H7 (cell line): ENCODE measurements around the gene HOXB7. TPM values are rescaled to one million over a fixed set of nuclear protein-coding genes. Genes with fewer than 3 reads are reported as not detected.

Experiments
- DNase-seq: peaks from one replicate; pipeline ENCODE4 v3.0.0; 2012
- H3K27me3 ChIP-seq: 2 replicates; pipeline ENCODE4 v1.6.0; 2011; ENCODE audit warnings: mild to moderate bottlenecking, low read length; ENCODE audit not compliant: control insufficient read depth, insufficient read depth
- H3K36me3 ChIP-seq: replicated peaks from 2 replicates; pipeline ENCODE4 v1.5.1; 2011; ENCODE audit warnings: low read length; ENCODE audit not compliant: control insufficient read depth, insufficient read depth
- H3K4me3 ChIP-seq: 2 replicates; pipeline ENCODE4 v1.5.1; 2011; ENCODE audit warnings: low read depth, mild to moderate bottlenecking, control low read depth, low read length, moderate library complexity; ENCODE audit not compliant: insufficient read depth
- total RNA-seq: library from RNA; depleted of rRNA; stranded (reverse); fragments of >200 nt; shearing (Covaris generic); gene quantifications from 2 replicates; pipeline ENCODE4 v1.2.3, GENCODE V29; 2014

The HOXB7 gene
- total RNA-seq, 1 experiment from 2014 or later: 0.45 TPM

- DNase-seq: peak; percentile 86
- Histone ChIP-seq H3K4me3 (no peak overlapping the region), H3K36me3 (no peaks in the 10 kb centered on the region), H3K27me3 (peaks cover 100% of the 10 kb centered on the region)
These were observed 30.8 kb upstream of the HOXB7 start for GRCh38 chr17:48641541-48642058.

DNA sequence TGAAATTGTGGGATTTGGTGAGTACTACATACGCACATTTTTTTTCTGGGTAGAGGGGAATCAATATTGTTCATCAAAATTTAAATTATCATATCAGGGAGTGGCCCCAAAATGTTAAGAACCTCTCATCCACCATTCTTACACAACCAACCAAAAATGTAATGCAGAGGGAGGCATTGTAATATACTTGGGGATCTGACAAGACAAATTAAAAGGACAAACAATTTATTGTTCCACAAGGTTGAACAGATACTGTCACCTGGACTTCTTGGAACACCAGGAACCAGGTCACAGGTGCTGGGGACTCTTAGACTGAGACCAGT lies 30.0 kb upstream of the HOXB7 start:
- no peak overlapping the region for H3K4me3 ChIP-seq
- DNase-seq: peak; percentile 10
- H3K27me3 ChIP-seq: peaks cover 98% of the 10 kb centered on the region
- H3K36me3 ChIP-seq: no peaks in the 10 kb centered on the region

GRCh38 chr17:48639982-48640857 lies 29.4 kb upstream of the HOXB7 start:
- DNase-seq: peak; percentile 19
- H3K27me3 ChIP-seq: peaks cover 98% of the 10 kb centered on the region
- no peaks in the 10 kb centered on the region for H3K36me3 ChIP-seq
- no peak overlapping the region for H3K4me3 ChIP-seq

DNA sequence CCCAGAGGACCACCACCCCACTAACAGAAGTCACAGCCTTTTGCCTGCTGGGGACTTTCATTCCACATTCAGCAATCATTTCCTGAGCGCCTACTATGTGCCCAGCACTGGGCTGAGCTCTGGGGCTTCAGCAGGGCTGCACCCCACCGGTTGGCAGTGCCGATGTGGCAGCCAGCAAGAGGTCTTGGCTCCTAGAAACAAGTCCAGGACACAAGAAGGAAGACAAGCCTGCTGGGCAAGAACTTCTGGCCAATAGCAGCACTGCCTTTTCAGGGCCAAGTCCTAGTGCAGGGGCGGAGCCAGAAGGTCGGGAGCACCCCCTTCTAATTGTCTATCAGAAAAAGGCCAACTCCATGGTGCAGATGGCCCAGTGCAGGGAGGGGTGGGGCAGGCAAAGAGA lies 28.3 kb upstream of the HOXB7 start:
- Histone ChIP-seq H3K27me3 (peaks cover 98% of the 10 kb centered on the region), H3K4me3 (no peak overlapping the region)
- DNase-seq: peak; percentile 58

DNA sequence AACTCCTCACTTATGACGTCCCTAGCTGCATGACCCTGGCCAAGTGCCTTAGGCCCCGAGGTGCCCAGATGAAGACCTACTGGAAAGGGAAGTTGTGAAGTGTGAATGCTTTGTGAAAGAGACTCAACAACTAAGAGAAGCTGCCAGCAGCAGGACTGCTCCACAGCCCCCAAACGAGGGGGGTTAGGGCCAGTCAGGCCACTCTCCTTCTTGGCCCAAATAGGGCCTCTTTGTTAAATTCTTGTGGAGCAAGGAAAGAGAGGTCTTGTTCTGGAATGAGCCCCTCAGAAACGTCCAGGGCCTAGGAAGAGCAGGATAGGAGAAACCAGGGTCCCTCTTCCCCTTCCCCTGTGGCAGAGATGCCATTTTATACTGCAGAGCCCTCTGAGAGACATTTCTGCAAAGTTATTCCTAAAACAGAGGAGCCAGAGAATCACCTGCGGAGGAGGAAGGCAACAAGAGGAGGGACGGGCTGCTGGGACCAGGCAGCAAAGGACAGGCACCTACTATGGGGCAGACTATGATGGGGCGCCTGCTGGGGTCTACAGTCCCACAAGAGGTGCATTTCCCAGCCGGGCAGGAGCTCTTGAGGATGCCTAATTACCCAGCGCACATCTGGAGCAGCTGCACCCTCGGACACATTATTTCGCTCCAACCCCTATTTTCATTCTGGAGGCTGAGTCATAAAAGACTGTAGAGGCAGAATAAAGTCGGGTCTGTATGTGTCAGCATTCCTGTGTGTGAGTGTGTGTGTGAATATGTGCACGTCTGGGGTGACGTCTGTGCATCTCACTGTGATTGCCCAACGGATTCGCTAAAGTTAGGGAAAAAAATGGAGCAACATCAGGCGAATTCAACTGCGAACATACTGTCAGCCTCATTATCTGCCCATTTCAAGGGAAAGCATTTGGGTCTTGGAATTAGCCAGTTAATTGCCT lies 26.8 kb upstream of the HOXB7 start:
- Histone ChIP-seq H3K27me3 (peaks cover 98% of the 10 kb centered on the region), H3K4me3 (no peak overlapping the region), H3K36me3 (no peaks in the 10 kb centered on the region)
- peak; percentile 26 for DNase-seq

More for the DNA sequence above, 28.3 kb upstream of the HOXB7 start:
- H3K36me3 ChIP-seq: no peaks in the 10 kb centered on the region

DNA sequence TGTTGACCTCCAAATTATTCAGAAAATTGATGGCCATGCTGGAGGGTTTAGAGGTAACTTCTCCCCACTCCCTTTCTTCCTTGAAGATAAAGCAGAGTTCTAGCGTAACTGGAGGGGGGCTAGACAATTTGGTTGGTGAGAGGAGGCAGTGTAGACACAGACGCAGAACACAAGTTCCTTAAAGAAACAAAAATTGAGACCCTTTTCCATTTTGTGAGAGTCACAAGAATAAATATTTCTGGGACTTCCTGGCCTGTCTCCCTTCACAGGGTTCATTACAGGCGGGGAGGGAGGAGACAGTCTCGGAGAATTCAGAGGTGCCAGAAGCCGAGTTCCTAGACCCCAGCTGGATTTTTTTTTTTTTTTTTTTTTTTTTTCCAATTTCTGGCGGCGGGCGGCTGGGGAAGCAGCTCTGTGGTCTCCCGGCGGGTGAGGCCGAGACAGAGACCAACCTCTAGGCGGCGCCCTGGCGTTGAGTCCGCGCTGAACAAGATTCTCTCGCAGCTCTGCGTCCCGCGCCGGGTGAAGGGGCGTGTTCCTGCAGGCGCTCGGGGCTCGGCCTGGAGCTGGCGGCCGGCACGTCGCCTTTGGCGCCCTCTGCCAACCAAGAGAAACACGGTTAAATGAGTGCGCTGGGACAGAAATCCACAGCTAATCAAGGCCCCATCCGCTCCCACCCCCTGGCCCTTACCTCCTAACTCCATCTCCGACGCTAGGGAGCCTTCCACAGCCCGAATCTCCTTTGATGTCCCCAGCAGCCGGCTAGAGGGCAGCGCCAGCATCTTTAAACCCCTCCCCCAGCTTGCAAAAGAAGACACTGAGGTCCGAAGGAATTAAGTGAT lies 25.6 kb upstream of the HOXB7 start:
- peaks cover 98% of the 10 kb centered on the region for H3K27me3 ChIP-seq
- H3K4me3 ChIP-seq: no peak overlapping the region
- peak; percentile 97 for DNase-seq
- no peaks in the 10 kb centered on the region for H3K36me3 ChIP-seq

- Histone ChIP-seq H3K4me3 (no peak overlapping the region), H3K36me3 (no peaks in the 10 kb centered on the region), H3K27me3 (peaks cover 98% of the 10 kb centered on the region)
- DNase-seq: peak; percentile 42
These were observed 23.8 kb upstream of the HOXB7 start for GRCh38 chr17:48634493-48635208.

GRCh38 chr17:48633266-48633677 lies 22.5 kb upstream of the HOXB7 start:
- DNase-seq: peak; percentile 69
- no peak overlapping the region for H3K4me3 ChIP-seq
- H3K36me3 ChIP-seq: no peaks in the 10 kb centered on the region
- peaks cover 98% of the 10 kb centered on the region for H3K27me3 ChIP-seq

GRCh38 chr17:48632579-48633265 lies 21.9 kb upstream of the HOXB7 start:
- H3K4me3 ChIP-seq: no peak overlapping the region
- H3K27me3 ChIP-seq: peaks cover 98% of the 10 kb centered on the region
- no peaks in the 10 kb centered on the region for H3K36me3 ChIP-seq
- DNase-seq: no peak

GRCh38 chr17:48631693-48632578 lies 21.1 kb upstream of the HOXB7 start:
- DNase-seq: no peak

GRCh38 chr17:48630925-48631692 lies 20.3 kb upstream of the HOXB7 start:
- Histone ChIP-seq H3K27me3 (peaks cover 100% of the 10 kb centered on the region), H3K36me3 (no peaks in the 10 kb centered on the region), H3K4me3 (no peak overlapping the region)
- DNase-seq: no peak

More at GRCh38 chr17:48631693-48632578, 21.1 kb upstream of the HOXB7 start:
- Histone ChIP-seq H3K27me3 (peaks cover 98% of the 10 kb centered on the region), H3K36me3 (no peaks in the 10 kb centered on the region), H3K4me3 (no peak overlapping the region)
